Measurements from ENCODE around the gene NUMA1.

The NUMA1 gene

DNA sequence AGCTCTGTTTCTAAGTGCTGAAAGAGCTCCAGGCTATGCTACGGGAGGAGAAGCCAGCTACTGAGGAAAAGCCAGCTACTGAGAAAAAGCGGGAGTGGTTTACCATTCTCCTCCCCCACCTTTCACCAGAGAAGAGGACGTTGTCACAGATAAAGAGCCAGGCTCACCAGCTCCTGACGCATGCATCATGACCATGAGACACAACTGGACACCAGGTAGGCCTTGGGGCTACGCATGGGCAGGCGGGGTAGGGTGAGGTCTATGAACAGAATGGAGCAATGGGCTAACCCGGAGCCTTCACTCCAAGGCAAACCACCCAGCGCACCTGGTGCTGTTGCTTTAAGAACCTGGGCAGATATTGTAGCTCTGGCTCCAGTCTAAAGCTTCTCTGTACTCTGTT lies 80.5 kb downstream of the NUMA1 start:
- no peak for DNase-seq

DNA sequence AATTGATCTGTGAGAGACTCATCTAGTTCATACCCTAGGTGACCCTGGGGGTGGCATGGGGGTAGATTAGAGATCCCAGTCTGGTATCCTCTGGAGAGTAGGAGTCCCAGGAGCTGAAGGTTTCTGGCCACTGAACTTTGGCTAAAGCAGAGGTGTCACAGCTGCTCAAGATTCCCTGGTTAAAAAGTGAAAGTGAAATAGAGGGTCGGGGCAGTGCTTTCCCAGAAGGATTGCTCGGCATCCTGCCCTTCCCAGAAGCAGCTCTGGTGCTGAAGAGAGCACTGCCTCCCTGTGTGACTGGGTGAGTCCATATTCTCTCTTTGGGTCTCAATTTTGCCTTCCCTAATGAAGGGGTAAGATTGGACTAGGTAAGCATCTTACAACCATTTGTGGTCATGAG lies 81.0 kb downstream of the NUMA1 start:
- no peak for DNase-seq

DNA sequence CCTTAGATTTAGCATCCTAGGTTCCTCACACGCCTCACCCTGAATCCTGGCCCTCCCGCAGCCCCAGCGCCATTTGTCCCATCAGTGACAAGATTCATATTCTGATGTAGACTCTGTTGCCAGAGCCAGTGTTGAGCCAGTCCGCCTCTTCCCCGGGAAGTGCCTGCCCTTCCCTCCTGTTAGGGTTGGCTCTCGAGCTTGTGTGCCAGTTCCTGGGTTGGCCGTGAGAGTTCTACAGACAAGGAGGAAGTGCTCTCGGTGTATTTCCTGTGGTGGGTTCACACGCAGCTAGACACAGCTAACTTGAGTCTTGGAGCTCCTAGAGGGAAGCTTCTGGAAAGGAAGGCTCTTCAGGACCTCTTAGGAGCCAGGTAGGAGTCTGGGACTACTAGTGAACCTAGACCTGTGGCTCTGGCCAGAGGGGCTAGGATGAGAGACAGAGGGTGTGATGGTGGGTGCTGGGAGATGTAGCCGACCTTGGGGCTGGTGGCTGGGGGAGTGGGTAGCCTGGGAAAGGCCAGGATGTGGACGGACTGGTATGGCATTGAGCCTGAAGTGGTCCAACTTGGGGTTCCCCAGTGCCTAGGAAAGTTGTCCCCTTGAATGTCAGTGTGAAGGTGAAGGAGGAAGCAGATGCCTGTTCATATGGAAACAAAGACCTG lies 81.6 kb downstream of the NUMA1 start, which contains the start of gene IL18BP:
IL18BP (plus strand) TSS at position 261 of the 662 bp plus-strand sequence. CDS start 1,076 bp downstream, outside the sequence.
- DNase-seq = peak in 3 of 5 donors; percentile 14 to 61 (median 22)

DNA sequence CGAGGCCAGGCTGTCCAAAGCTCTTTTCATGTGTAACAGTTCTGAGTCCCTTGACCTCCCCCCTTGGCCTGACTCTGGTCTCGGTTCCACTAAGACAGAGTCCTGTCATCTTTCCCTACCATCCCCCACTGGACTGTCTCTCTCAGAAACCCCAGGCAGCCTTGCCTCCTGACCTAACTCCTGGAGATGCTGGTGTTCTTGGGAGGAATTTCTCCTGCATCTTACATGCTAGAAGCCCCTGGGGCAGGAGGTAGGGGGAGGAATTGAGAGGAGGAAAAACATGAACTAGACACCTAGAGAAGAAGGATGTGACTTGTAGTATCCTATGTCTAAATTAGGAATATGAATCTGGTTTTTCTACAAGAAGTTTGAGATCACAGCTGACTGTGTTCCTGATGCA lies 82.3 kb downstream of the NUMA1 start:
- no peak for DNase-seq

DNA sequence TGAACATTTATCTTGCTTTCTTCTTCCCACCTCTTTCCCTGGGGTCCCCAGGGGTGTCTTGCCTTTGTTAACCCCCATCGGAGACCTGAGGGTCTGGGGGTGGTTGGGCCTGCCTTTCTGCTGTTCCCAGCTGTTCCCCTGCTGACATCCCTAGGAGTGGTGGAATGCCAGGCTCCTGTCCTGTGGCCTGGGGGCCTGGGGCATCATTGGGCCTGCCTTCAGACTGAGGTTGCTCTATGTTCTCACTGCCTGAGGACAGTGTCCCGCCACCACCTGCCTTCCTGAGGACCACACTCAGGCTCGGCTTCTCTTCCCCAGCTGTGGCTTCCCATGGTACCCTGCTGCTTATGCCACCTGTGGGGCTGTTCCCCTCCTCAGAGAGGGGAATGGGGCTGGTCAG lies 82.7 kb downstream of the NUMA1 start:
- DNase-seq = no peak

DNA sequence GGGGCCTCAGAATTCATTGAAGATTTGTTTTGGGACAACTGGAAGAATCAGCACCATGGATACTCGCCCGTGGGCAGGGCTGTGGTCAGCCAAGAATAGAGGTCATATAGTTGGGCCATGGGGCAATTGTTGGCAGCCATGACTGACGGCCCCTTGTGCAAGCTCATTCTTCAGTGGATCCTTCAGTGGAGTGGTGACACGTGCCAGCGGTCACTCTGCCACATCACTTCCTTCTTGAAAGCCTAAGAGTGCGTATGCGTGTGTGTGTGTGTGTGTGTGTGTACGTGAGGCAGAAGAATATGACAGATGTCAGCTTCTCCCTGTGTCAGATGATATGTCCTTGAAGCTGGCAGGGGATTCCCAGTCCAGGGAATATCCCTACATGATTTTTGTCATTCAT lies 83.4 kb downstream of the NUMA1 start:
- DNase-seq = no peak

DNA sequence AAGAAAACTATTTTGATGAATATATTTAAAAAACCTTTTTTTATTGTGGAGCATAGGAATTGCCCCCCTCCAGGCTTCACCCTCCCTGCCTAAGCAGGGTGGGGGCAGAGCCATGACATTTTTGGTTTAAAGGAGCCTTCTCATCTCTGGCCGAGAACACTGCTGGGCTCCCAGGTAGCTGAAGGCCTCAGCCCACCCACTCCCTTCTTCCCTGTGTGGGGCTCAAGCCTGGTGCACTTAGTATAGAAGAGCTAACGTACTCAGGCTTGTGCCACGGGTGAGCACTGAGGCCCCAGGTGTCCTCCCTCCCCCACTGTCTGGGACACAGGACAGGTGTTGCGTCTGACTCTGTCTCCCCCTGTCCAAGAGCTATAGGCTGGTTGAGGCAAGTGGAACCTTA lies 83.8 kb downstream of the NUMA1 start:
- no peak for DNase-seq

DNA sequence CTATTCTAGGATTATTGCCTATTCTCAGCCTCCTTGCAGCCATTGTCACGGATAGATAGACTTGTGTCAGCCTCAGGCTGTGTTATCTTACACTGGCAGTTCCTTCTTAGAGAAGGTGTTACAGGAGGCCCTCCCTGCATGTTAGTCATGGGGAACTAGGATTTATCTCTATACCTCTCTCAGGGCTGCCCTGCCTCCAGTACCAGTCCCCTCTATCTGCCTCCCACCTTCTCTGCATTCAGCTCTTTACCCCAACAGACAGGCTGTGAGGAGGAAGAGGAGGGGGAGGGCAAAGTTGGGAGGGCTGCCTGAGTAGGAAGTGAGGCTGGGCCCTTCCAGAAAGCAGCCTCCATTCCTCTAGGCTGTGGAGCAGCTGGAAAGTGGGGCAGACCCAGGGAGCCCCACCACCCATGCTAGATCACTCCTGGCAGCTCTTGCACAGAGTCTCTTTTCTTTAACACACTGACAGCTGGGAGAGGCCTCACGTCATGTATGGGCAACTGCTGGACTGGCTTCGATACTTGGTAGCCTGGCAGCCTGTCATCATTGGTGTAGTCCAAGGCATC lies 84.5 kb downstream of the NUMA1 start:
- no peak for DNase-seq

DNA sequence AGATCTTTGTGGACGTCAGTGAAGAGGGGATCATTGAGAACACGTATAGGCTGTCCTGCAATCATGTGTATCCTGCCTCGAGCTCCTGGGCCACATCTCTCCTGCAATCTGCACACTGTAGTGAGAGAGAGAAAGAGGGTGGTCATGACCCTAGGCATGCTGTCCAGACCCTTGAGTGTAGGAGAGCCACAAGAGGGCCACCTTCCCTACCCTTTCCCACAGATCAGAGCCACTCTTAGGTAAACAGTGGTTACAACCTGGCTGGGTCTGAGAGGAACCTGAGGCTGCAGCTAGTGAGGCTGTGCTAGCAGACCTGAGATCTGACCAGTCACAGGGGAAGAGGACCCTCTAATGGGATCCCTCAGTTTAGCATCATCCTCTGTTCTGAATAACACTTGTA lies 85.6 kb downstream of the NUMA1 start:
- DNase-seq = no peak

DNA sequence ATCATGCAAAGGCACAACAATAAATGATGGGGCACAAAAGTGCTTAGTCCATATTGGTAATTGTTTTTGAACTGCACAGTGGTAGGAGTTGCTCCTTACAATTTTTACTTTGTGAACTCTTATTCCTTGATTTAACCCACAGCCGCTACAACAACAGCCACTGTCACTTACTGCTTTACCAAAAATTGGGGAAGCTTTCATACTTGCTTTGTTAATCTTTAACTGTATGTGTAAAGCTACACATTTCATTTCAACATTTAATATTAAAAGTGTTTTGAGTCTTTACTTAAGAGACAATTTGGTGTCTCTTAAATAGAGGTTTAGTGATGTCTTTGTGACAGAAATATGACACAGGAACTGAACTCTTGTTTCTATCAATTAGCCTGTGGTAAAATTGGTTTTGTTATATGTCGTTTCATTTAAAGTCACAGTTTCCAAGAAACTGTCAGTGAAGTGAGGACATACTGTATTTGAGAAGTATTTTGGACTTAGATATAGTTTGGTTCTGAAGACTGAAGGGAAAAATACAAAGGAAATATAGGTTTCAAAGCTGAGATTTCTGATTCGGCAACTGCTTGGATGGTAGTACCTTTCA lies 88.1 kb downstream of the NUMA1 start:
- DNase-seq = no peak

DNA sequence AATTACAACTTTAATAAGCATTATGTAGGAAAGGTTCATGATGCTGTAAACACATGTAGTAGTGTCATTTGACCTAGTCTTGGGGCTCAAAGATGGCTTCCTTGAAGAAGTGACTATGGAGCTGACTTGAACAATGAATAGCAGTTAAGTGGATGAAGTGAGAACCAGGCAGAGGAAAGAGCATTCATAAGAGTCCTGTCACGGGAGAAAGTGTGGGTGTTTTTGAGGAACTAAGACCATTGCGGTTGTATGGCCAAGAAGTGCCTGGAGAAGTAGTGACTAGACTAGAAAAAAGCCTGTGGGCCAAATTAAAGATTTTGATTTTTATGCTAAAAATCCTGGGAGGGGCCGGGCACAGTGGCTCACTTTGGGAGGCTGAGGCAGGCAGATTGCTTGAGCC lies 88.8 kb downstream of the NUMA1 start:
- no peak for DNase-seq

DNA sequence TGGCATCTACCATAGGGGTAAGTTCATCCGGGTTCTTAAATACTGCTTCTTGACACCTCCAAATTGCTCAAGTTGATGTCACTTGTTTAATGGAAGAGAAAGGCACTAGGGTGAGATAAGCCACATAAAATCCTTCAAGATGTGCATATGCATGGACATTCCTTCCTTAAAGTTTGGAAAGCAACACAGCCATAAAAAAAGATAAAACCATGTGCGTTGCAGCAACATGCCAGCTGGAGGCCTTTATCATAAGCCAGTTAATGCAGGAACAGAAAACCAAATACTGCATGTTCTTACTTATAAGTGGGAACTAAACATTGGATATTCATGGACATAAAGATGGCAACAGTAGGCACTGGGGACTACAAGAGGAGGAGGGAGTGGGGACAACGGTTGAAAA lies 89.6 kb downstream of the NUMA1 start:
- DNase-seq = no peak

DNA sequence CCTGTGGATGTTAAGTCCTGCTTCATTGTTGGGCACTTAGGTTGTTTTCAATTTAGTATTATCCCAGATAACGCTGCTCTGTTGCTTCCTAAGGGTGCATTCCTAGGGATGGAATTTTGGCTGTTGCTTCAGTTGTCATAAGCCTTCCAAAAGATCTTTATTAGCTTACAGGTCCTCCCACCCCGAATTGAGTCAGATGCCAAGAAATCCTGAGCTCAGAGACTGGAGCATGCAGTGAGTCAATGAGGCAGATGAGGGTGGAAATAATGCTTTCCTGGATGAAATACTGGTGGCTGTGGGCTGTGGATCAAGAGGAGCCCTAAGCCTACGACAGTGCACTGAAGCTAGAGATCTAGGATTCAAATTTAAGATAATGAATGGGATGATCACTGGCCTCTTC lies 92.3 kb downstream of the NUMA1 start:
- DNase-seq = no peak

DNA sequence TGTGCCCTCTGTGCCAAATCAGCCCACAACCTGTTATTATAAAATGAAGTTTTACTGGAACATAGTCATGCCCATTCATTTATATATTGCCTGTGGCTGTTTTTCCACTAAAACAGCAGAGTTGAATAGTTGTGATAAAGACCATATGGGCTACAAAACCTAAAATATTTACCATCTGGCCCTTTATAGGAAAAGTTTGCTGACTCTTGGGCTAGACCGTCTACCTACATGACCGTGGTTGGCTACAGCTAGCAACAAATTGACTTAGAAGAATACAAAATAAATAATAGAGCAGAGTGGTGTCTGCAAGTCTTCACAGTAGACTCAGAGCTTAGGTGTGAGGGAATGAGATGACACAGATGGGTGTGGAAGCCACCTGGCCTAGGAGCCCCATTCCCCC lies 92.8 kb downstream of the NUMA1 start:
- no peak for DNase-seq

DNA sequence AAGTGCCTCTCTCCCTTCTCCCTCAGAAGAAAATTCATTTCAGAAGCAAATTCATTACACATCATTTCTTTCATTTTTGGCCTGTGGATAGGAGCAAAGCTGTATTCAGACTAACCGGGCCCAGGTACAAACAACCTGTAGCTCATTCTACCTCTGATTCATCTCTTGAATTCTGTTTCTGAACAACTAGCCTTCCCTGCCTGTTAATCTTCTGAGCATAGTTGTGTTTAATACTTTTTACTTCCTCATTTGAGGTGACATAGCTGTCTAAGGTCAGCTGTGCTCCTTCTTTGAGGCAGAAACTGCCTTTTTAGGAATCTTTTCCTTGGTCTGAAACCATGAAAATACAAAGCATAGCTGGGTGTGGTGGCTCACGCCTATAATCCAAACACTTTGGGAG lies 94.2 kb downstream of the NUMA1 start:
- DNase-seq = no peak

DNA sequence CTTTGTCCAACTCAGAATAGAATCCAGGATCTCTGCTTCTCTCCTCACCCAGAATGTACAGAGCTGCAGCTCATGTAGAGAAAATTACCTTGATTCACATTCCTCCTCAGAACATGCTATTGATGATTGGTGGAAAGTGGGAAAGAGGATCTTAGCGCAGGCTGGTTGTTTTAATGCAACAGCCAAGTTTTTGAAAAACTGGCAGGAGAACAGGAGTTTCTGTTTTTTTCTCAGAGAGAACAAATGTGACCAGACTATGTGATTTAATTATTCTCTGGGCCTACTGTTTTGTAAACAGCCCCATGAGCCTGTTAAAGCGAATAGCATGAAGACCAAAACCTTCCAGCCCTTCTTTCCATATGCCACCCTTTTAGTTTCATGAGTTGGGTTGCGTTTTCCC lies 100.7 kb downstream of the NUMA1 start:
- DNase-seq = no peak

DNA sequence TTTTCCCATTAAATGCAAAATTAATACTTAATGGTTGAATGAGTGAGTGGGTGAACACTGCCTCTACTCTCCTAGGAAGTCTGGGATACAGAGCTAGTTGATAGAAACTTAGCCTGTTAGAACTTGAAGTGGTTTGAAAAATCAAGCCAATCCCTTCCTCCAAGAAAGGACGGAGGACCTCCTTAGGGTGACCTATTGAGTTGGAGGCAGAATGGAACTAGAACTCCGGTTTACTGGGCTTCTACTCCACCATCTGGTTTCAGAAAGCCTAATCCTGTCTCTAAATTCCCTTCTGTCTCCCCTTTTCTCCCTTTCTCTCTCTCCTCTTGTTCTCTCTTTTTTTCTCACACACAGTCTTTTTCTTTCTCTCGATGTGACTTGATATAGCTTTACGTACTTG lies 101.2 kb downstream of the NUMA1 start:
- DNase-seq = no peak

DNA sequence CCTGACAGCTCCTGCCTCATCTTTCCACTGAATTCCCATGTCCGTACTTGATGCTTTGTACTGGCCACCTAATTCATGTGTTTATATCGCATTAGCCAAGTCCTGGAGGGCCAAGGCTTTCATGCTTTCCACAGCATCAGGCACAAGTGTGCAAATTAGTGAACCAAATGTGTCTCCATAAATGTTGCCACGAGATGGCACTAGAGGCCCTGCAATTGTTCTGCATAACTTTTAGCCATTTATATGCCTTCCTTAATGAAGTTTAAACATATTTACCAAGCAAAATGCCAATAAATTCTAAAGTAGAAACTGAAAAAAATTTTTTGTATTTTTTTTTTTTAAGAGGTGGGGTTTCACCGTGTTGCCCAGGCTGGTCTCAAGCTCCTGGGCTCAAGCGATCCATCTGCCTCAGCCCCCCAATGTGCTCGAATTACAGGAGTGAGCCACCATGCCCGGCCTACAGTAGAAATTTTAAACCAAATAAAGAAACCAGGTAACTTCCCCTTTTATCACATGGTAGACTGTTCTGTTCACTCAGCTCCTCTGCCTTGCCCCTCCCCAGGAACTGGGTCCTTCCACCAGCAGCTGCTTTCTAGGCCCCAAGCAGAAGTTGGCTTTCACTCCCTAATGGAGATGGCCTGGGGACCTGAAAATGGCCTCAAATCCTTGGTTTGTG lies 102.5 kb downstream of the NUMA1 start:
- DNase-seq = peak in 3 of 5 donors; percentile 19 to 47 (median 46)

DNA sequence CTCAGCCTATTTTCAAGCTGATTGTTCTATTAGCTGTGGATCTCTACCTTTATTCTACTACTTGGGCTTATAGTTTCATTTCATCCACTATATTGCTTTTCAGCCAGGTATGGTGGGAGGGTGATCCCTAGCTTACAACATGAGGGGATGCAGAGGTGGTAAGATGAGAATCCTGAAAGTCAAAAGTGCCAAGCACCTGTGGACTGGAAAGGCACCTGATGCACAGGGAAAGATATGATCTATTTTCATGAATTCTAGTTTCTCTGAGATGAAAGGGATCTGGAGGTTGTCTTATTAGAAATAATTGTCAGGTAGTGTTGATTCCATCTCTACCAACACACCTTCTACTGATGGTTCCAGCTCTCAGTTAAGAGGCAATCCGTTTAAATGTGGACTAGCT lies 103.3 kb downstream of the NUMA1 start:
- DNase-seq = no peak

DNA sequence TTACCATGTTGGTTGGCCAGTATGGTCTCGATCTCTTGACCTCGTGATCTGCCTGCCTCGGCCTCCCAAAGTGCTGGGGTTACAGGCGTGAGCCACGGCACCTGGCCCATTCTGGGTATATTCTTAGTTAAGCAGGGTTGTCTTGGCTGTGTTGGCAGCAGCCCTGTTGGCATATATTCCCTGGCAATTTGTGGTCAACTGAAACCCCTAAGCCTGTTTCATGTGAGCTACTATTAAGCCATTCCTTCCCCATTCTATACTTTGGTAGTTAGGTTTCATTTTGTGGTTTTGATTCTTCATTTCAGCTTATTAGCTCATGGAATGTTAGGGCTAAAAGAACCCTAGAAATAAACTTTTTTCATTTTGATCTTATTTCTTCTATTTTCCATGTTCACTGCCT lies 103.8 kb downstream of the NUMA1 start:
- DNase-seq = no peak

DNA sequence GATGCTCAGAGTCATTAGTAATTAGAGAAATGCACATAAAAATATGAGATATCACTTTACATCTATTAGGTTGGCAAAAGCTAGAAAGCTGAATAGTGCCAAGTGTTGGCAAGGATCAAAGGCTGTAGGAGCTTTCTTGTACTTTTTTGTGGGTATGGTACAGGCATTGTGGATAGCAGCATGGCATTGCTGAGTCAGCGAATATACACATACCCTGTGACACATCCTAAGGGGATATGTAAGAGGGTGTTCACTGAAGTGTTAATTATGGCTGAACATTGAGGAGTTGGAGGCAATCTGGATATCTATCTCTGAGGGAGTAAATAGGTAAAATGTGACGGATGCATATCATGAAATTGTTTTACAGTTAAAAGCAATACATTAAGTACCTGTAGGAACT lies 108.7 kb downstream of the NUMA1 start:
- DNase-seq = no peak

DNA sequence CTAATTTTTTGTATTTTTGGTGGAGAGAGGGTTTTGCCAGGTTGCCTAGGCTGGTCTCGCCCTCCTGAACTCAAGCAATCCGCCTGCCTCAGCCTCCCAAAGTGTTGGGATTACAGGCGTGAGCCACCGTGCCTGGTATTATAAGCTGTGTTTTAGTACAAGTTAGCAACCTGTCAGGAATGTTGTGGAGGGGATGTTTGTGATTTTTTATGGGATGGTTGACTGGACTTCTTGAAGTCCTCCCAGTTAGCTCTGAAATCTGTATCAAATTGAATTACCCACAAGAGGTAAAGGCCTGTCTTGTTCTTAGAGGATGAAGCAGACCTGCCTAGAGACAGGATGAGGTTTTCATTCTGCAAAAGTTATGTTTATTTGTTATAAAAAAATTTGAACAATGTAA lies 115.7 kb downstream of the NUMA1 start:
- DNase-seq = no peak

DNA sequence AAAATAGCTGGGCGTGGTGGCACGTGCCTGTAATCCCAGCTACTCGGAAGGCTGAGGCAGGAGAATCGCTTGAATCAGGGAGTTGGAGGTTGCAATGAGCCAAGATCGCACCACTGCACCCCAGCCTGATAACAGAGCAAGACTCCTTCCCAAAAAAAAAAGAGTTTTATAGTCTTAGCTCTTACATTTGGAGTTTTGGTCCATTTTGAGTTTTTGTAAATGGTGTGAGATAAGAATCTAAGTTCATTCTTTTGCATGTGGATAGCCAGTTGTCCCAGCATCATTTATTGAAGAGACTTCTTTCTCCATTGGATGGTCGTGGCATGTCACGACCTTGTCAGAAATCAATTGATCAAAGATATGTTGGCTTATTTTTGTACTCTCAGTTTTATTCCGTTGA lies 116.9 kb downstream of the NUMA1 start:
- no peak for DNase-seq

DNA sequence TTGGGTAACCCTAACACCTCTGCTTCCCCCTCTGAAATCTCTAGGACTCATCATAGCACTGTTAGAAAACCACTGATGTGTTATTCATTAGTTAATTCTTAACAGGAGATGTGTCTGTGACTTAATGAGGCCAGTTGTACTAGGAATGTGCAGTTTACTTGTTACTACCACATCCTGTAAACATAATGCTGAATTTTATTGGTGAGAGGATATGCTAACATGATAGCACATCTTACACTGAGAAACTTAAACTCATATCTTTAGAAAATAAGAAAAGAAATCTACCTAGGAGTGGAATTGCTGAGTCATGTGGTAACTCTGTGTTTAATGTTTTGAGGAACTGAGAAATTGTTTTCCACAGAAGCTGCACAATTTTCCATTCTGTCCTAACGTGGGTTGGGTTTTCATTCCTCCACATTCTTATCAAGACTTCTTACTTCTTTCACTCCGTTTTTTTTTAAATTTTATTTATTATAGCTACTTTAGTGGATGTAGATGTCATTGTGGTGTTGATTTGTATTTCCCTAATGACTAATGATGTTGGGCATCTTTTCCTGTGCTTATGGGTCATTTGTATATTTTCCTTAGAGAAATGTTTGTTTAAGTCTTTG lies 117.8 kb downstream of the NUMA1 start:
- DNase-seq = peak in 1 of 5 donors; percentile 30

All from T-helper 1 cell (primary cell).